SK-N-SH (cell line): ENCODE data around the gene EXOSC3. TPM values are rescaled to one million over a fixed set of nuclear protein-coding genes. Genes with fewer than 3 reads are reported as not detected.

Experiments used
- CTCF ChIA-PET: fragments of 300-600, 350-600 bp; formaldehyde crosslinking; extraction: SDS; loops from one replicate; lab custom pipeline; 2021; lab: Yijun Ruan, JAX
- POLR2A ChIA-PET: fragments of 350-600 bp; sonication (Branson Sonifier 250); formaldehyde crosslinking; extraction: SDS; loops from one replicate; lab custom pipeline; 2020; ENCODE audit warnings: antibody characterized with exemption, inconsistent platforms; lab: Yijun Ruan, JAX
- DNase-seq: peaks from one replicate; pipeline ENCODE4 v3.0.0; 2012
- H2AFZ ChIP-seq: fragments of 200-600 bp; sonication (generic); 2 replicates; pipeline ENCODE4 v1.8.1; 2016; ENCODE audit warnings: antibody characterized with exemption, mild to moderate bottlenecking, low read depth
- H3F3A ChIP-seq: fragments of 200-600 bp; sonication (generic); replicated peaks from 2 replicates; pipeline ENCODE3; 2016; ENCODE audit warnings: antibody characterized with exemption, mild to moderate bottlenecking; ENCODE audit not compliant: insufficient read depth
- H3K27ac ChIP-seq, 2 experiments: fragments of 200-500 bp in 1 of 2; fragments of 200-600 bp in 1 of 2; sonication (Bioruptor generic) in 1 of 2; sonication (generic), shearing (Covaris generic) in 1 of 2; 2 replicates each; pipeline versions ENCODE4 v1.5.1 to v1.6.1; 2014 to 2016; ENCODE audit warnings: low read depth in 2 of 2, inconsistent platforms in 1 of 2, low read length in 1 of 2, mild to moderate bottlenecking in 1 of 2, mixed read lengths in 1 of 2
- H3K27me3 ChIP-seq: fragments of 200-600 bp; sonication (generic), shearing (Covaris generic); 2 replicates; pipeline ENCODE4 v1.6.1; 2016; ENCODE audit warnings: mixed run types; ENCODE audit not compliant: insufficient read depth
- H3K36me3 ChIP-seq, 2 experiments: fragments of 200-500 bp in 1 of 2; fragments of 200-600 bp in 1 of 2; sonication (Bioruptor generic) in 1 of 2; sonication (generic) in 1 of 2; replicated peaks in 1 of 2; 2 replicates each; pipeline versions ENCODE3 to v1.5.1; 2014 to 2016; ENCODE audit warnings: low read length in 1 of 2, mild to moderate bottlenecking in 1 of 2; ENCODE audit not compliant: insufficient read depth in 2 of 2, control insufficient read depth in 1 of 2
- H3K4me1 ChIP-seq, 2 experiments: fragments of 200-500 bp in 1 of 2; fragments of 200-600 bp in 1 of 2; sonication (Bioruptor generic) in 1 of 2; sonication (generic), shearing (Covaris generic) in 1 of 2; 2 replicates each; pipeline versions ENCODE4 v1.5.1 to v1.6.1; 2014 to 2016; ENCODE audit warnings: low read depth in 1 of 2, low read length in 1 of 2, mixed run types in 1 of 2; ENCODE audit not compliant: insufficient read depth in 2 of 2, control insufficient read depth in 1 of 2
- H3K4me2 ChIP-seq: fragments of 200-600 bp; sonication (generic), shearing (Covaris generic); 2 replicates; pipeline ENCODE4 v1.6.1; 2017; ENCODE audit warnings: mixed run types
- H3K4me3 ChIP-seq, 2 experiments: fragments of 200-500 bp in 1 of 2; fragments of 200-600 bp in 1 of 2; sonication (Bioruptor generic) in 1 of 2; sonication (generic), shearing (Covaris generic) in 1 of 2; 2 replicates each; pipeline versions ENCODE4 v1.5.1 to v1.8.1; 2014 to 2016; ENCODE audit warnings: low read depth in 2 of 2, inconsistent platforms in 1 of 2, low read length in 1 of 2, mild to moderate bottlenecking in 1 of 2, mixed read lengths in 1 of 2, moderate library complexity in 1 of 2
- H3K79me2 ChIP-seq: fragments of 200-600 bp; sonication (generic); 2 replicates; pipeline ENCODE4 v1.8.1; 2017; ENCODE audit warnings: mild to moderate bottlenecking; ENCODE audit not compliant: insufficient read depth
- H3K9ac ChIP-seq: fragments of 200-600 bp; sonication (generic); 2 replicates; pipeline ENCODE4 v1.6.1; 2017; ENCODE audit warnings: mixed run types
- H3K9me2 ChIP-seq: fragments of 200-600 bp; sonication (generic); 2 replicates; pipeline ENCODE4 v1.6.1; 2017; ENCODE audit warnings: mixed run types
- H3K9me3 ChIP-seq: fragments of 200-600 bp; sonication (generic); 2 replicates; pipeline ENCODE4 v1.6.1; 2017; ENCODE audit warnings: mixed run types, mild to moderate bottlenecking, moderate library complexity
- H4K20me1 ChIP-seq: fragments of 200-600 bp; sonication (generic); 2 replicates; pipeline ENCODE4 v1.6.1; 2017; ENCODE audit warnings: mild to moderate bottlenecking, mixed run types; ENCODE audit not compliant: insufficient read depth
- CHD2 ChIP-seq: fragments of 150-350 bp; IDR thresholded peaks from 2 replicates; pipeline ENCODE4 v1.6.1; 2018; ENCODE audit warnings: low read length; ENCODE audit not compliant: partially characterized antibody
- FOSL2 ChIP-seq: IDR thresholded peaks from 2 replicates; pipeline ENCODE4 v1.4.0; 2012; ENCODE audit warnings: low read depth, mild to moderate bottlenecking, moderate library complexity, borderline replicate concordance
- IRF3 ChIP-seq: fragments of 150-350 bp; IDR thresholded peaks from 2 replicates; pipeline ENCODE4 v1.6.1; 2016; ENCODE audit warnings: mild to moderate bottlenecking, low read depth, low read length
- JUND ChIP-seq: IDR thresholded peaks from 2 replicates; pipeline ENCODE4 v1.4.0; 2012
- MAX ChIP-seq: IDR thresholded peaks from 2 replicates; pipeline ENCODE4 v1.4.0; 2012; ENCODE audit warnings: low read depth
- NFIC ChIP-seq: IDR thresholded peaks from 2 replicates; pipeline ENCODE4 v1.4.0; 2012; ENCODE audit warnings: borderline replicate concordance
- NRF1 ChIP-seq: IDR thresholded peaks from 2 replicates; pipeline ENCODE4 v1.6.1; 2012; ENCODE audit warnings: low read depth, mild to moderate bottlenecking, low read length
- RCOR1 ChIP-seq: fragments of 150-350 bp; IDR thresholded peaks from 2 replicates; pipeline ENCODE4 v1.6.1; 2017; ENCODE audit warnings: antibody characterized with exemption, low read length
- REST ChIP-seq: IDR thresholded peaks from 2 replicates; pipeline ENCODE4 v1.6.1; 2012; ENCODE audit warnings: mild to moderate bottlenecking, low read depth, low read length, moderate library complexity
- RFX5 ChIP-seq: IDR thresholded peaks from 2 replicates; pipeline ENCODE4 v1.6.1; 2012; ENCODE audit warnings: mild to moderate bottlenecking, improper control_type of control experiment, low read length
- RXRA ChIP-seq: IDR thresholded peaks from 2 replicates; pipeline ENCODE4 v1.4.0; 2012; ENCODE audit warnings: low read depth, mild to moderate bottlenecking, borderline replicate concordance
- SIN3A ChIP-seq: IDR thresholded peaks from 2 replicates; pipeline ENCODE4 v1.6.1; 2012; ENCODE audit warnings: low read depth, mild to moderate bottlenecking, low read length, moderate library complexity, borderline replicate concordance
- SMC3 ChIP-seq: IDR thresholded peaks from 2 replicates; pipeline ENCODE4 v1.6.1; 2012; ENCODE audit warnings: low read depth, low read length, improper control_type of control experiment
- TCF12 ChIP-seq: IDR thresholded peaks from 2 replicates; pipeline ENCODE4 v1.4.0; 2012
- USF1 ChIP-seq: IDR thresholded peaks from 2 replicates; pipeline ENCODE4 v1.4.0; 2012; ENCODE audit warnings: low read depth, borderline replicate concordance
- WGBS: methylation state at CpG from one replicate; pipeline ENCODE4 v1.1.6; 2017; ENCODE audit warnings: low lambda C conversion rate; 5-methylcytosine and 5-hydroxymethylcytosine counted together
- polyA plus RNA-seq, 3 experiments: library from polyadenylated mRNA; depleted of rRNA; stranded (reverse); fragments of >200 nt; gene quantifications; 2 replicates each; pipeline ENCODE4 v1.2.3, GENCODE V29; 2012

Gene EXOSC3
- polyA plus RNA-seq, 1 of the 3 experiments (the other 2 are of a cell fraction): 53.6 TPM

GRCh38 chr9:37801959-37802711, 17.3 kb upstream of the EXOSC3 start:
- POLR2A ChIA-PET: no interaction called here
- 46% methylated on average over 10 of the region's 10 CpGs for WGBS
- H3K9ac ChIP-seq: peak overlapping the region; percentile 89
- peaks cover 3% of the 10 kb centered on the region for H3F3A ChIP-seq
- CTCF ChIA-PET: no interaction called here
- peaks cover 6 to 13% of the 10 kb centered on the region in 2 experiments; a peak in 3 of 4 replicates for H3K4me1 ChIP-seq
- peak overlapping the region in 1 of 2 experiments; percentile 66; a peak in 1 of 4 replicates for H3K27ac ChIP-seq
- peak overlapping the region; percentile 93 for H3K4me2 ChIP-seq
- DNase-seq: no peak
- H3K79me2 ChIP-seq: peaks cover 63% of the 10 kb centered on the region
- H3K36me3 ChIP-seq: peaks cover 3 to 22% of the 10 kb centered on the region in 2 experiments
- no peaks in the 10 kb centered on the region for H3K9me3 ChIP-seq
- H3K9me2 ChIP-seq: no peaks in the 10 kb centered on the region
- peaks cover 42% of the 10 kb centered on the region for H4K20me1 ChIP-seq
- no peak overlapping the region for H2AFZ ChIP-seq
- no peaks in the 10 kb centered on the region for H3K27me3 ChIP-seq
- peak overlapping the region; percentile 63 to 93 for H3K4me3 ChIP-seq
- TF ChIP-seq JUND (no peak), RFX5 (no peak), SIN3A (no peak), RXRA (no peak), NFIC (no peak), SMC3 (no peak), TCF12 (no peak), NRF1 (no peak), FOSL2 (no peak), RCOR1 (no peak), USF1 (no peak), IRF3 (no peak), MAX (no peak), CHD2 (no peak), REST (no peak)
